ENCODE results near the gene ERICH2. TPM values are rescaled to one million over a fixed set of nuclear protein-coding genes. Genes with fewer than 3 reads are reported as not detected.

The ERICH2 gene
- total and polyA plus RNA-seq, 11 donors = 0.22 to 3.4 (median 0.98) TPM; not detected in 4

DNA sequence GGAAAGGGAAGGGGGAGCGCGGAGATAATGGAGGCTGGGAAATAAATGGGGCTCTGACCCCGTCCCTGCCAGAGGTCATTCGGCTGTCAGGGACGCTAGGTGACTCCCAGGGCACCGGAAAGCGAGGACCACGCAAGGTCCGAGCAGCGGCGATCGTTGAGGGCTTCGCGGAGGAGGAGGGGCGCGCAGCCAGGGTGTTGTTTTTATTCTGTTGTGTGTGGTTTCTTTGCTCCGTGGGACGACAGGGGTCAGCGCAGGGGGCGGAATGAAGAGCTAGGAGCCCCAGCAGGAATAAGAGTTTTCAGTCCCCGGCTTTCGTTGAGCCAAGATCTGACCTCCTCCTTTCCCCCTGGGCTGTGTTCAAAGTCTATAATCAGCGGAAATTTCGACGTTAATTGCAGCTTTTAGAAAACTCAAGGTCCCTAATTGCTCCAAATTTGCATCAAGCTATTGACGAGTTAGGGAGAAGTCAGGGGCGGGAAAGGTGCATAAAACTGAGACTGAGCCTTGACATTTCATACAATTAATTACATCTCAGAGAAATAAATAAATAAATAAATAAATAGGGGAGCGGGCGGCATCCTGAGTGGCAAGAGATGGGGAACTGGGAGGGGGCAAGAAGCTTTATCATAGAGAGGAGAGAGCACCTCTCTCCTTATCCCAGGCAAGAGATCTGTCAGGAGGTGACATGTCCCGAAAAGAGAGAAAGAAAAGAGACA is 48.7 kb downstream of the ERICH2 start:
- peaks cover 28 to 87% (median 70%) of the 10 kb centered on the region in 12 donors for H3K4me1 ChIP-seq
- peaks cover 80 to 100% (median 99%) of the 10 kb centered on the region in 9 donors for H3K27me3 ChIP-seq
- no peaks in the 10 kb centered on the region for H3K36me3 ChIP-seq
- H3K4me3 ChIP-seq = peak overlapping the region in 1 of 12 donors; percentile 39
- DNase-seq = no peak
- no peak for ATAC-seq
- H3K27ac ChIP-seq = no peak overlapping the region
- H3K9me3 ChIP-seq = no peaks in the 10 kb centered on the region
- no peak for TF ChIP-seq POLR2A (IDR thresholded peaks at IDR 0.05)
- TF ChIP-seq, protein P1, sequence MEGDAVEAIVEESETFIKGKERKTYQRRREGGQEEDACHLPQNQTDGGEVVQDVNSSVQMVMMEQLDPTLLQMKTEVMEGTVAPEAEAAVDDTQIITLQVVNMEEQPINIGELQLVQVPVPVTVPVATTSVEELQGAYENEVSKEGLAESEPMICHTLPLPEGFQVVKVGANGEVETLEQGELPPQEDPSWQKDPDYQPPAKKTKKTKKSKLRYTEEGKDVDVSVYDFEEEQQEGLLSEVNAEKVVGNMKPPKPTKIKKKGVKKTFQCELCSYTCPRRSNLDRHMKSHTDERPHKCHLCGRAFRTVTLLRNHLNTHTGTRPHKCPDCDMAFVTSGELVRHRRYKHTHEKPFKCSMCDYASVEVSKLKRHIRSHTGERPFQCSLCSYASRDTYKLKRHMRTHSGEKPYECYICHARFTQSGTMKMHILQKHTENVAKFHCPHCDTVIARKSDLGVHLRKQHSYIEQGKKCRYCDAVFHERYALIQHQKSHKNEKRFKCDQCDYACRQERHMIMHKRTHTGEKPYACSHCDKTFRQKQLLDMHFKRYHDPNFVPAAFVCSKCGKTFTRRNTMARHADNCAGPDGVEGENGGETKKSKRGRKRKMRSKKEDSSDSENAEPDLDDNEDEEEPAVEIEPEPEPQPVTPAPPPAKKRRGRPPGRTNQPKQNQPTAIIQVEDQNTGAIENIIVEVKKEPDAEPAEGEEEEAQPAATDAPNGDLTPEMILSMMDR (IDR thresholded peaks at IDR 0.05) = no peak
- WGBS, 4 donors = 4 to 7% (median 5%) methylated on average over 30 of the region's 30 CpGs
- intact Hi-C loops (cut with DNase I) = loop anchor here in 7 of 10 donors (5.0 to 10.0 kb wide), 6 partner anchors 414 to 584 kb away; no protein-coding TSS in a partner anchor

GRCh38 chr2:170819680-170820664 is 49.8 kb downstream of the ERICH2 start:
- ATAC-seq (no peak), DNase-seq (no peak)
- H3K27me3 ChIP-seq = peaks cover 70 to 99% (median 95%) of the 10 kb centered on the region in 9 donors
- peak overlapping the region in 8 of 12 donors; percentile 1 to 41 (median 26) for H3K4me3 ChIP-seq
- no peaks in the 10 kb centered on the region for H3K9me3 ChIP-seq
- H3K4me1 ChIP-seq = peaks cover 28 to 86% (median 70%) of the 10 kb centered on the region in 12 donors
- TF ChIP-seq, protein P1 (IDR thresholded peaks at IDR 0.05) = no peak
- TF ChIP-seq POLR2A (IDR thresholded peaks at IDR 0.05) = no peak
- WGBS, 4 donors = 8 to 10% (median 8%) methylated on average over 35 to 45 of the region's 45 CpGs
- H3K27ac ChIP-seq = no peak overlapping the region
- no peaks in the 10 kb centered on the region for H3K36me3 ChIP-seq
- intact Hi-C loops (cut with DNase I) = loop anchor here in 7 of 10 donors (5.0 to 10.0 kb wide), 6 partner anchors 415 to 585 kb away; no protein-coding TSS in a partner anchor

- Histone ChIP-seq H3K9me3 (no peaks in the 10 kb centered on the region), H3K4me1 (peaks cover 20 to 77% (median 63%) of the 10 kb centered on the region in 12 donors), H3K36me3 (no peaks in the 10 kb centered on the region), H3K4me3 (peak overlapping the region in 11 of 12 donors; percentile 3 to 51 (median 32)), H3K27me3 (peaks cover 62 to 98% (median 87%) of the 10 kb centered on the region in 9 donors), H3K27ac (no peak overlapping the region)
- WGBS, 4 donors = 9 to 12% (median 11%) methylated on average over 18 of the region's 18 CpGs
- TF ChIP-seq POLR2A (IDR thresholded peaks at IDR 0.05) = no peak
- TF ChIP-seq, protein P1 (IDR thresholded peaks at IDR 0.05) = no peak
- ATAC-seq = no peak
- intact Hi-C loops (cut with DNase I) = no loop called here
- DNase-seq = no peak
Observed at GRCh38 chr2:170820757-170821530, 50.8 kb downstream of the ERICH2 start.

Measured in heart left ventricle (tissue), 16 donors.